Smooth muscle cell (in vitro differentiated cells): ENCODE data around the gene RXFP3. TPM values are rescaled to one million over a fixed set of nuclear protein-coding genes. Genes with fewer than 3 reads are reported as not detected.
A peak's percentile ranks its signal among the peaks of the same experiment; 100 is the strongest.

Experiments
- DNase-seq: peaks from one replicate; lab custom pipeline; 2025; ENCODE audit not compliant: unreplicated experiment; lab: John Stamatoyannopoulos, UW
- H2AFZ ChIP-seq: fragments of 200-600 bp; sonication (generic); 2 replicates; pipeline ENCODE4 v1.6.0; 2016; ENCODE audit warnings: antibody characterized with exemption, low read depth, mild to moderate bottlenecking
- H3F3A ChIP-seq: fragments of 200-600 bp; sonication (generic); 2 replicates; pipeline ENCODE4 v1.6.0; 2017; ENCODE audit warnings: antibody characterized with exemption, low read depth
- H3K27ac ChIP-seq: fragments of 200-600 bp; sonication (generic); 2 replicates; pipeline ENCODE4 v1.5.1; 2016; ENCODE audit warnings: low read depth, mild to moderate bottlenecking
- H3K27me3 ChIP-seq: fragments of 200-600 bp; sonication (generic); 2 replicates; pipeline ENCODE4 v1.6.1; 2016; ENCODE audit warnings: low read depth, mild to moderate bottlenecking
- H3K36me3 ChIP-seq: fragments of 200-600 bp; sonication (generic); 2 replicates; pipeline ENCODE4 v1.5.1; 2016; ENCODE audit warnings: low read depth
- H3K4me1 ChIP-seq: fragments of 200-600 bp; sonication (generic); 2 replicates; pipeline ENCODE4 v1.5.1; 2016; ENCODE audit warnings: low read depth
- H3K4me2 ChIP-seq: fragments of 200-600 bp; sonication (generic); 2 replicates; pipeline ENCODE4 v1.6.0; 2016; ENCODE audit warnings: mild to moderate bottlenecking
- H3K4me3 ChIP-seq: fragments of 200-600 bp; sonication (generic); 2 replicates; pipeline ENCODE4 v1.5.1; 2016; ENCODE audit warnings: mild to moderate bottlenecking
- H3K79me2 ChIP-seq: fragments of 200-600 bp; sonication (generic); 2 replicates; pipeline ENCODE4 v1.6.0; 2016; ENCODE audit warnings: low read depth, mild to moderate bottlenecking
- H3K9ac ChIP-seq: fragments of 200-600 bp; sonication (generic); 2 replicates; pipeline ENCODE4 v1.6.0; 2016; ENCODE audit warnings: low read depth
- H3K9me3 ChIP-seq: fragments of 200-600 bp; sonication (generic); replicated peaks from 2 replicates; pipeline ENCODE4 v1.5.1; 2016; ENCODE audit warnings: low read depth
- H4K20me1 ChIP-seq: fragments of 200-600 bp; sonication (generic); 2 replicates; pipeline ENCODE4 v1.6.0; 2016; ENCODE audit warnings: low read depth
- CTCF ChIP-seq: fragments of 200-600 bp; sonication (generic); IDR thresholded peaks from 2 replicates; pipeline ENCODE4 v1.5.1; 2017; ENCODE audit warnings: borderline replicate concordance, mild to moderate bottlenecking, antibody characterized with exemption; ENCODE audit not compliant: insufficient read depth, poor library complexity, severe bottlenecking
- WGBS: methylation state at CpG from one replicate; pipeline ENCODE4 v1.1.7; 2016; ENCODE audit warnings: low lambda C conversion rate; 5-methylcytosine and 5-hydroxymethylcytosine counted together
- polyA plus RNA-seq: library from polyadenylated mRNA; unstranded; fragments of >200 nt; fragmentation: Nextera tagmentation; extraction: Ambion mirVana; gene quantifications from 2 replicates; pipeline ENCODE4 v1.2.1, GENCODE V29; 2016
- total RNA-seq: library from RNA; depleted of rRNA; stranded (reverse); fragments of >200 nt; gene quantifications from 2 replicates; pipeline ENCODE4 v1.2.3, GENCODE V29; 2014

RXFP3 gene
- total RNA-seq = 0.54 TPM in 1 of 2 replicates, not detected in the other
- polyA plus RNA-seq = 0.16 TPM in 1 of 2 replicates, not detected in the other

GRCh38 chr5:33936381-33937016, at the start of gene RXFP3:
Gene RXFP3, plus strand, starts transcription at chr5:33936386. Its CDS starts 355 bp downstream, at chr5:33936741.
- Histone ChIP-seq H3K79me2 (no peaks in the 10 kb centered on the region), H3K9ac (no peak within 1 kb of the TSS), H3K4me3 (peak within 1 kb of the TSS; percentile 52), H3K27ac (no peak within 1 kb of the TSS), H3F3A (no peaks in the 10 kb centered on the region), H4K20me1 (no peaks in the 10 kb centered on the region), H3K36me3 (no peaks in the 10 kb centered on the region), H3K9me3 (no peaks in the 10 kb centered on the region), H2AFZ (peak within 1 kb of the TSS; percentile 16), H3K4me2 (peak within 1 kb of the TSS; percentile 92), H3K27me3 (peaks cover 6% of the 10 kb centered on the region), H3K4me1 (no peaks in the 10 kb centered on the region)
- no peak for DNase-seq
- 48% methylated on average over 45 of the region's 45 CpGs for WGBS
- no peak for TF ChIP-seq CTCF

GRCh38 chr5:33887268-33887667, 48.9 kb upstream of the RXFP3 start:
- no peak for TF ChIP-seq CTCF
- Histone ChIP-seq H2AFZ (no peak overlapping the region), H3K4me1 (peaks cover 51% of the 10 kb centered on the region), H4K20me1 (peaks cover 74% of the 10 kb centered on the region), H3K27ac (no peak overlapping the region), H3K79me2 (peaks cover 91% of the 10 kb centered on the region), H3K4me2 (peak overlapping the region; percentile 93), H3F3A (peaks cover 17% of the 10 kb centered on the region), H3K9me3 (no peaks in the 10 kb centered on the region), H3K27me3 (no peaks in the 10 kb centered on the region), H3K36me3 (no peaks in the 10 kb centered on the region), H3K4me3 (no peak overlapping the region), H3K9ac (no peak overlapping the region)
- DNase-seq = no peak
- WGBS = 68% methylated on average over 3 of the region's 3 CpGs

GRCh38 chr5:33888587-33888986, 47.6 kb upstream of the RXFP3 start:
- H3F3A ChIP-seq = peaks cover 28% of the 10 kb centered on the region
- H3K4me3 ChIP-seq = peak overlapping the region; percentile 55
- no peaks in the 10 kb centered on the region for H3K9me3 ChIP-seq
- H3K27ac ChIP-seq = no peak overlapping the region
- peaks cover 61% of the 10 kb centered on the region for H4K20me1 ChIP-seq
- TF ChIP-seq CTCF = no peak
- peak overlapping the region; percentile 93 for H3K4me2 ChIP-seq
- no peak for DNase-seq
- no peak overlapping the region for H2AFZ ChIP-seq
- peaks cover 79% of the 10 kb centered on the region for H3K79me2 ChIP-seq
- 57% methylated on average over 4 of the region's 4 CpGs for whole genome bisulfite sequencing
- H3K27me3 ChIP-seq = no peaks in the 10 kb centered on the region
- no peaks in the 10 kb centered on the region for H3K36me3 ChIP-seq
- H3K4me1 ChIP-seq = peaks cover 61% of the 10 kb centered on the region
- no peak overlapping the region for H3K9ac ChIP-seq
